ENCODE data around the gene GLRX5. TPM values are rescaled to one million over a fixed set of nuclear protein-coding genes. Genes with fewer than 3 reads are reported as not detected.
A peak's percentile ranks its signal among the peaks of the same experiment; 100 is the strongest.

Gene GLRX5
- total and polyA plus RNA-seq, 2 experiments from 2014 or later = 50.0 to 105 TPM

DNA sequence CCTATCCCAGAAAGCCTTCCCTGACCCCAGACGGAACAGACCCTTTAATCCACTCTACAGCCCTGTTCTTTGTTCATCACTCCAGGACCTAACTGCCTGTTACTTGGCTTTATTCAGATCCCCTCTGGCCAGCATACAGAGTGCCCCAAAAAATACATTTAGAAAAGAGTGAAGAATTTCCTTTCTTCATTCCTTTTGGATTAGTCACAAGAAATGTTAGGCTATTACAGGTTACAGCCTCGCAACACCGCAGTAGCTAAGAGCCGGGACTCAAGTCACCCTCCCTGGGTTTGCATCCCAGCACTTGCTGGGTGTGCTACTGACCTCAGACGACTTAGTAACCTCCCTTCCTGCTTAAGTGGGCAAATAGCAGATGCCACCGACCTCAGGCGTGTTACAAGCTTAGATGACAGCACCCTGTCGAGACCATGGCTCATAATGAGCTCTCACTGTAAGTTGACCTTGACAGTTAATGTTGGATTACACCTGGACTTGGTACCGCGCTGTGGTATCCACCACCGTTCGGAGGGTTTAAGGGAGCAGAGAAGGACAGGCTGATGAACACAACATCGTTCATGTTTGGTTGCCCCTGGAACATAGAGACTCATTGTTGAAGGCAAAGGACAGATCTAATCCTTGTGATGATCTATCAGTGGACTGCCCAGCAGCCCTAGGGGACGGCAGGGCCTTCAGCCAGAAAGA lies 12.9 kb downstream of the GLRX5 start:
- H3K9me2 ChIP-seq (replicated peaks; ENCODE audit: insufficient read depth) = no peaks in the 10 kb centered on the region
- 79% methylated on average over 14 of the region's 14 CpGs for WGBS (ENCODE audit: low lambda C conversion rate, missing lambda C conversion rate)
- no peak overlapping the region for H3K27ac ChIP-seq
- TF ChIP-seq EZH2 (IDR thresholded peaks at IDR 0.05; ENCODE audit: borderline replicate concordance) (no peak), EZH2phosphoT487 (IDR thresholded peaks at IDR 0.05; ENCODE audit: low read depth, severe bottlenecking, unreplicated experiment) (no peak)
- TF ChIP-seq, protein P1, sequence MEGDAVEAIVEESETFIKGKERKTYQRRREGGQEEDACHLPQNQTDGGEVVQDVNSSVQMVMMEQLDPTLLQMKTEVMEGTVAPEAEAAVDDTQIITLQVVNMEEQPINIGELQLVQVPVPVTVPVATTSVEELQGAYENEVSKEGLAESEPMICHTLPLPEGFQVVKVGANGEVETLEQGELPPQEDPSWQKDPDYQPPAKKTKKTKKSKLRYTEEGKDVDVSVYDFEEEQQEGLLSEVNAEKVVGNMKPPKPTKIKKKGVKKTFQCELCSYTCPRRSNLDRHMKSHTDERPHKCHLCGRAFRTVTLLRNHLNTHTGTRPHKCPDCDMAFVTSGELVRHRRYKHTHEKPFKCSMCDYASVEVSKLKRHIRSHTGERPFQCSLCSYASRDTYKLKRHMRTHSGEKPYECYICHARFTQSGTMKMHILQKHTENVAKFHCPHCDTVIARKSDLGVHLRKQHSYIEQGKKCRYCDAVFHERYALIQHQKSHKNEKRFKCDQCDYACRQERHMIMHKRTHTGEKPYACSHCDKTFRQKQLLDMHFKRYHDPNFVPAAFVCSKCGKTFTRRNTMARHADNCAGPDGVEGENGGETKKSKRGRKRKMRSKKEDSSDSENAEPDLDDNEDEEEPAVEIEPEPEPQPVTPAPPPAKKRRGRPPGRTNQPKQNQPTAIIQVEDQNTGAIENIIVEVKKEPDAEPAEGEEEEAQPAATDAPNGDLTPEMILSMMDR (IDR thresholded peaks at IDR 0.05; ENCODE audit: poor library complexity) = no peak
- no peaks in the 10 kb centered on the region for H3K27me3 ChIP-seq
- H3K4me3 ChIP-seq = no peak overlapping the region
- no peaks in the 10 kb centered on the region for H3K36me3 ChIP-seq (replicated peaks; ENCODE audit: insufficient read depth, low read depth)
- H3K79me2 ChIP-seq = peaks cover 15% of the 10 kb centered on the region
- H3K4me2 ChIP-seq = no peak overlapping the region
- no peaks in the 10 kb centered on the region for H4K20me1 ChIP-seq (ENCODE audit: insufficient read depth, poor library complexity, severe bottlenecking)
- H3K9me3 ChIP-seq (ENCODE audit: low read depth) = no peaks in the 10 kb centered on the region
- no peak overlapping the region for H2AFZ ChIP-seq
- H3K4me1 ChIP-seq (ENCODE audit: insufficient read depth) = no peaks in the 10 kb centered on the region
- DNase-seq (ENCODE audit: low spot score) = no peak

DNA sequence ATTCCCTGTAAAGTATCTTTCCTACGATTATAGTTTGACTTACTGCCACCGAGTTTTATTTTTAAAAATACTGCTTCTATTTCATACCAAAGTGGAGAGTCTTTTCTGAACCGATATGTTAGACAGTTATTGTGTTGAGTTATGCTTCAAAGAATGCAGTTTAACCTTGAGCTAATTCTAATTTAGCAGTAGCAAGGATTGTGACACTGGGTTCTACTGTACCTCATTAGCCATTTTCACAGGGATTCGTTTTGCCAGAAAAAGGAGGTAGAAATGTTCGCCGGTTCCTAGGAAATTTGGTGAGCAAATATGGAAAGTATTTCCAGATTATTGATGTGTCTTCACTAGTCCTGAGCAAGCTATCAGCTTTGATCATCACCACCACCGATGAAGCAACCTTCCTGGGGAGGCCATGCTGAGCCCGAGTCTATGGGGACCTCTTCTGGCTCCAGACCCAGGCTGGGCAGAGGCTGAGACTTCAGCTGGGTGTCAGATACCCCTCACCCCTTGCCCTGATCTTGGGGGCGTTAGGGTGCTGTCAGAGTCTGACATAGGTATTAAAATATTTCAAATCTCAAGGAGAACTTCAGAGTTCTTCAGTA lies 13.6 kb downstream of the GLRX5 start:
- WGBS (ENCODE audit: low lambda C conversion rate, missing lambda C conversion rate) = 96% methylated on average over 9 of the region's 9 CpGs
- no peak overlapping the region for H3K4me3 ChIP-seq
- no peak overlapping the region for H3K4me2 ChIP-seq
- no peak for TF ChIP-seq EZH2phosphoT487 (IDR thresholded peaks at IDR 0.05; ENCODE audit: low read depth, severe bottlenecking, unreplicated experiment)
- TF ChIP-seq, protein P1 (IDR thresholded peaks at IDR 0.05; ENCODE audit: poor library complexity) = no peak
- TF ChIP-seq EZH2 (IDR thresholded peaks at IDR 0.05; ENCODE audit: borderline replicate concordance) = no peak
- no peaks in the 10 kb centered on the region for H3K4me1 ChIP-seq (ENCODE audit: insufficient read depth)
- no peaks in the 10 kb centered on the region for H3K9me2 ChIP-seq (replicated peaks; ENCODE audit: insufficient read depth)
- no peaks in the 10 kb centered on the region for H3K27me3 ChIP-seq
- no peaks in the 10 kb centered on the region for H3K9me3 ChIP-seq (ENCODE audit: low read depth)
- no peak overlapping the region for H2AFZ ChIP-seq
- no peak overlapping the region for H3K27ac ChIP-seq
- H3K79me2 ChIP-seq = peaks cover 8% of the 10 kb centered on the region
- H3K36me3 ChIP-seq (replicated peaks; ENCODE audit: insufficient read depth, low read depth) = no peaks in the 10 kb centered on the region
- no peak for DNase-seq (ENCODE audit: low spot score)
- no peaks in the 10 kb centered on the region for H4K20me1 ChIP-seq (ENCODE audit: insufficient read depth, poor library complexity, severe bottlenecking)

DNA sequence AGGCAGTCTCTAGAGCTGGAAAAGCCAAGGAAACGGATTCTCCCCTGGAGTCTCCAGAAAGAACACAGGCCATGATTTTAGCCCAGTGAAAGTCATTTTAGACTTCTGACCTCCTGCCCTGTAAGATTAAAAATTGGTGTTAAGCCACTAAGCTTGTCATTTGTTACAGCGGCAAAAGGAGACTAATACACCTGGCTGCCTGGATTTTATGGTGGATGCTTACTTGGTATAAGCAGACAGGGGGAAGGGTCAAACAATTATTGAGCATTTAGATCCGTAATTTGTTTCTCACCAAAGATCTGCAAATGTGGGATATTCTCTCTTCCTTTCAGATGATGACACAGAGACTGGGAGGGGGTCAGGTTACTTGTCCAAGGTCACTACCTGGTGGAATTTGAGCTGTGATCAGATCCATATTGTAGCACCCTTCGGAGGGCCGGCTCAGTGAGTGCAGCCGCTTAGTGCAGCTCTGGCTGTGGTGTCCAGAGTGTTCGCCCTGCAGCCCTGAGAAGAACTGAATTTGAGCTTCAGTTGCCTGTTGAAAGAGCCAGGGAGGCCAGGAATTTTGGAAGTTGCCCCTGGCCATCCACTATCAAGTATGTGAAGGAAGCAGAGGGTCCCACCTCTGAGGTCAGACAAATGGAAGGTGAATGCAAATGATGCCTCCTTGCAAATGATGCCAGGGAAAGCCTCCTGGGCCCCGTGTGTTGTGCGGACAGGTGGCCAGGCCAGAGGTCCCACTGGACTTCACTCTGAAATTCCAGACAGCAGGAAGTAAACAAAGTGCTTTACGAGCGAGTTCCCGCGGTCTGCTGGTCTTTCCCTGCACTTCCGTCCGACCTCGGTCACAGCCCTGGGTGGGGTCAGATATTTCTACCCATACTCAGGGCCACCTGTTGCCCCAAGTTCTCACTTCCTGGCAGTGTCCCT lies 15.1 kb downstream of the GLRX5 start:
- peak overlapping the region; percentile 40 for H3K27ac ChIP-seq
- no peaks in the 10 kb centered on the region for H3K9me2 ChIP-seq (replicated peaks; ENCODE audit: insufficient read depth)
- no peaks in the 10 kb centered on the region for H3K4me1 ChIP-seq (ENCODE audit: insufficient read depth)
- TF ChIP-seq, protein P1 (IDR thresholded peaks at IDR 0.05; ENCODE audit: poor library complexity) = no peak
- TF ChIP-seq EZH2 (IDR thresholded peaks at IDR 0.05; ENCODE audit: borderline replicate concordance) (no peak), EZH2phosphoT487 (IDR thresholded peaks at IDR 0.05; ENCODE audit: low read depth, severe bottlenecking, unreplicated experiment) (no peak)
- DNase-seq (ENCODE audit: low spot score) = no peak
- no peak overlapping the region for H3K4me3 ChIP-seq
- peaks cover 7% of the 10 kb centered on the region for H3K79me2 ChIP-seq
- 65% methylated on average over 16 of the region's 16 CpGs for WGBS (ENCODE audit: low lambda C conversion rate, missing lambda C conversion rate)
- no peaks in the 10 kb centered on the region for H4K20me1 ChIP-seq (ENCODE audit: insufficient read depth, poor library complexity, severe bottlenecking)
- no peaks in the 10 kb centered on the region for H3K36me3 ChIP-seq (replicated peaks; ENCODE audit: insufficient read depth, low read depth)
- no peaks in the 10 kb centered on the region for H3K9me3 ChIP-seq (ENCODE audit: low read depth)
- H3K4me2 ChIP-seq = no peak overlapping the region
- H3K27me3 ChIP-seq = no peaks in the 10 kb centered on the region
- no peak overlapping the region for H2AFZ ChIP-seq

All from hepatocyte (in vitro differentiated cells).